Measurements from ENCODE around the gene ZNF664.

ZNF664 gene

GRCh38 chr12:123986374-123986965 is 13.5 kb downstream of the ZNF664 start:
- DNase-seq (ENCODE audit: low spot score), result no peak
- in situ Hi-C loops (cut with MboI; ENCODE audit: low sequenced_read_pairs, unreplicated experiment), result no loop called here

GRCh38 chr12:123987022-123987421 is 14.0 kb downstream of the ZNF664 start:
- TF ChIP-seq CTCF (IDR thresholded peaks at IDR 0.05; ENCODE audit: borderline replicate concordance, control extremely low read depth, extremely low read depth, insufficient read depth, missing control alignments), result no peak
- in situ Hi-C loops (cut with MboI; ENCODE audit: low sequenced_read_pairs, unreplicated experiment), result no loop called here
- DNase-seq (ENCODE audit: low spot score), result no peak

More at GRCh38 chr12:123986374-123986965, 13.5 kb downstream of the ZNF664 start:
- TF ChIP-seq CTCF (IDR thresholded peaks at IDR 0.05; ENCODE audit: borderline replicate concordance, control extremely low read depth, extremely low read depth, insufficient read depth, missing control alignments), result no peak

GRCh38 chr12:123989168-123989567 is 16.2 kb downstream of the ZNF664 start:
- no peak for DNase-seq (ENCODE audit: low spot score)
- in situ Hi-C loops (cut with MboI; ENCODE audit: low sequenced_read_pairs, unreplicated experiment), result no loop called here
- no peak for TF ChIP-seq CTCF (IDR thresholded peaks at IDR 0.05; ENCODE audit: borderline replicate concordance, control extremely low read depth, extremely low read depth, insufficient read depth, missing control alignments)

- in situ Hi-C loops (cut with MboI; ENCODE audit: low sequenced_read_pairs, unreplicated experiment), result no loop called here
- DNase-seq (ENCODE audit: low spot score), result no peak
- no peak for TF ChIP-seq CTCF (IDR thresholded peaks at IDR 0.05; ENCODE audit: borderline replicate concordance, control extremely low read depth, extremely low read depth, insufficient read depth, missing control alignments)
Observed at GRCh38 chr12:123989753-123990152, 16.7 kb downstream of the ZNF664 start.

GRCh38 chr12:123990511-123990910 is 17.5 kb downstream of the ZNF664 start:
- in situ Hi-C loops (cut with MboI; ENCODE audit: low sequenced_read_pairs, unreplicated experiment), result no loop called here
- DNase-seq (ENCODE audit: low spot score), result no peak
- no peak for TF ChIP-seq CTCF (IDR thresholded peaks at IDR 0.05; ENCODE audit: borderline replicate concordance, control extremely low read depth, extremely low read depth, insufficient read depth, missing control alignments)

GRCh38 chr12:123991372-123991951 is 18.4 kb downstream of the ZNF664 start:
- no peak for DNase-seq (ENCODE audit: low spot score)
- in situ Hi-C loops (cut with MboI; ENCODE audit: low sequenced_read_pairs, unreplicated experiment), result no loop called here
- no peak for TF ChIP-seq CTCF (IDR thresholded peaks at IDR 0.05; ENCODE audit: borderline replicate concordance, control extremely low read depth, extremely low read depth, insufficient read depth, missing control alignments)

Measured in GM13976 (cell line).